Measurements from ENCODE around the gene ARTN. TPM values are rescaled to one million over a fixed set of nuclear protein-coding genes. Genes with fewer than 3 reads are reported as not detected.

Gene ARTN
- total and polyA plus RNA-seq, 9 of the 15 experiments (the other 6 are each of a cell fraction or from before 2014, with no cell fraction given), result 0.06 to 0.38 TPM; not detected in 7

DNA sequence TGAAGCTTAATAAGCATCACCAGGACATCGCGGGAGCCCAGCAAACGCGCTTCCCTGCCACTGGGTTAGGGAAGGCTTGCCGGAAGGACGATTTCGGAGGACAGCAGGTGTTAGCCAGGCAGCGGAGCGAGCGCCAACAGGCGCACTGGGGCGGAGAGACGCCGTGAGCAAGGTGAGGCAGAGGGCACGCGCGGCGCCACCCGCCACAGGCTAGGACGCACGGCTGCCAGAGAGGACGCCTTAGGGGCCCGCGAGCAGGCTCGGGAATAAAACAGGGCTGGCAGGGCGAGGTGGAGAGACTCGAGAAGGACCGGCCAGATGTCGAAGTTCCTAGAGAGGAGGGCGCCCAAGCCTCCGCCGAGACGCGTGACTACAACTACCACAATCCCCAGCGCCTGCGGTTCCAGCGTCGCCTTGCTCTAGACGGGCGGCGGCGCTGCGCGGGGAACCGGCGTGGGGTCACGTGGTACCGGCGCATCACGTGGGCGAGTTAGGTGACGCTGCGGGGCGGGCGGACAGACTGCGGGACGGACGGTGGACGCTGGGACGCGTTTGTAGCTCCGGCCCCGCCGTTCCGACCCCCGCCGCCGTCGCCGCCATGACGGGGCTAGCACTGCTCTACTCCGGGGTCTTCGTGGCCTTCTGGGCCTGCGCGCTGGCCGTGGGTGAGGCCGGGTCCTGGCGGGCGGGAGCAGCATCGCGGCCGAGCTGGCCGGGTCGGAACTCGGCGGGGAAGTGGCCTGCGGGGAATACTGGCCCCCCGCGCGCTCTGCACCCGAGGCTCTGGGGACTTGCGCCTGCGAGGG is 41.0 kb downstream of the ARTN start, which contains the start of gene ATP6V0B (continued):
- no peak for TF ChIP-seq SOX6 (IDR thresholded peaks at IDR 0.05)
- TF ChIP-seq, protein P1, sequence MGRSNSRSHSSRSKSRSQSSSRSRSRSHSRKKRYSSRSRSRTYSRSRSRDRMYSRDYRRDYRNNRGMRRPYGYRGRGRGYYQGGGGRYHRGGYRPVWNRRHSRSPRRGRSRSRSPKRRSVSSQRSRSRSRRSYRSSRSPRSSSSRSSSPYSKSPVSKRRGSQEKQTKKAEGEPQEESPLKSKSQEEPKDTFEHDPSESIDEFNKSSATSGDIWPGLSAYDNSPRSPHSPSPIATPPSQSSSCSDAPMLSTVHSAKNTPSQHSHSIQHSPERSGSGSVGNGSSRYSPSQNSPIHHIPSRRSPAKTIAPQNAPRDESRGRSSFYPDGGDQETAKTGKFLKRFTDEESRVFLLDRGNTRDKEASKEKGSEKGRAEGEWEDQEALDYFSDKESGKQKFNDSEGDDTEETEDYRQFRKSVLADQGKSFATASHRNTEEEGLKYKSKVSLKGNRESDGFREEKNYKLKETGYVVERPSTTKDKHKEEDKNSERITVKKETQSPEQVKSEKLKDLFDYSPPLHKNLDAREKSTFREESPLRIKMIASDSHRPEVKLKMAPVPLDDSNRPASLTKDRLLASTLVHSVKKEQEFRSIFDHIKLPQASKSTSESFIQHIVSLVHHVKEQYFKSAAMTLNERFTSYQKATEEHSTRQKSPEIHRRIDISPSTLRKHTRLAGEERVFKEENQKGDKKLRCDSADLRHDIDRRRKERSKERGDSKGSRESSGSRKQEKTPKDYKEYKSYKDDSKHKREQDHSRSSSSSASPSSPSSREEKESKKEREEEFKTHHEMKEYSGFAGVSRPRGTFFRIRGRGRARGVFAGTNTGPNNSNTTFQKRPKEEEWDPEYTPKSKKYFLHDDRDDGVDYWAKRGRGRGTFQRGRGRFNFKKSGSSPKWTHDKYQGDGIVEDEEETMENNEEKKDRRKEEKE (IDR thresholded peaks at IDR 0.05; ENCODE audit: borderline replicate concordance in 1 of 2, control insufficient read depth in 1 of 2, low read depth in 2 of 2, low read length in 1 of 2), result no peak
- no peak for TF ChIP-seq KLF13 (tag; IDR thresholded peaks at IDR 0.05; ENCODE audit: borderline replicate concordance, low read depth)
- TF ChIP-seq EZH2 (IDR thresholded peaks at IDR 0.05; ENCODE audit: borderline replicate concordance, low read depth, low read length), result no peak
- peak; percentile 69 for TF ChIP-seq TARDBP (IDR thresholded peaks at IDR 0.05)
- no peak for TF ChIP-seq POLR3G (IDR thresholded peaks at IDR 0.05; ENCODE audit: extremely low read depth, insufficient read length, insufficient replicate concordance)
- TF ChIP-seq TCF7 (IDR thresholded peaks at IDR 0.05; ENCODE audit: borderline replicate concordance), result no peak
- no peak for TF ChIP-seq ZNF717 (CRISPR knock-in tag; IDR thresholded peaks at IDR 0.05)
- no peak for TF ChIP-seq HMG20A (CRISPR knock-in tag; conservative IDR thresholded peaks at IDR 0.05)
- TF ChIP-seq ZNF778 (CRISPR knock-in tag; IDR thresholded peaks at IDR 0.05), result no peak
- TF ChIP-seq, protein P2, sequence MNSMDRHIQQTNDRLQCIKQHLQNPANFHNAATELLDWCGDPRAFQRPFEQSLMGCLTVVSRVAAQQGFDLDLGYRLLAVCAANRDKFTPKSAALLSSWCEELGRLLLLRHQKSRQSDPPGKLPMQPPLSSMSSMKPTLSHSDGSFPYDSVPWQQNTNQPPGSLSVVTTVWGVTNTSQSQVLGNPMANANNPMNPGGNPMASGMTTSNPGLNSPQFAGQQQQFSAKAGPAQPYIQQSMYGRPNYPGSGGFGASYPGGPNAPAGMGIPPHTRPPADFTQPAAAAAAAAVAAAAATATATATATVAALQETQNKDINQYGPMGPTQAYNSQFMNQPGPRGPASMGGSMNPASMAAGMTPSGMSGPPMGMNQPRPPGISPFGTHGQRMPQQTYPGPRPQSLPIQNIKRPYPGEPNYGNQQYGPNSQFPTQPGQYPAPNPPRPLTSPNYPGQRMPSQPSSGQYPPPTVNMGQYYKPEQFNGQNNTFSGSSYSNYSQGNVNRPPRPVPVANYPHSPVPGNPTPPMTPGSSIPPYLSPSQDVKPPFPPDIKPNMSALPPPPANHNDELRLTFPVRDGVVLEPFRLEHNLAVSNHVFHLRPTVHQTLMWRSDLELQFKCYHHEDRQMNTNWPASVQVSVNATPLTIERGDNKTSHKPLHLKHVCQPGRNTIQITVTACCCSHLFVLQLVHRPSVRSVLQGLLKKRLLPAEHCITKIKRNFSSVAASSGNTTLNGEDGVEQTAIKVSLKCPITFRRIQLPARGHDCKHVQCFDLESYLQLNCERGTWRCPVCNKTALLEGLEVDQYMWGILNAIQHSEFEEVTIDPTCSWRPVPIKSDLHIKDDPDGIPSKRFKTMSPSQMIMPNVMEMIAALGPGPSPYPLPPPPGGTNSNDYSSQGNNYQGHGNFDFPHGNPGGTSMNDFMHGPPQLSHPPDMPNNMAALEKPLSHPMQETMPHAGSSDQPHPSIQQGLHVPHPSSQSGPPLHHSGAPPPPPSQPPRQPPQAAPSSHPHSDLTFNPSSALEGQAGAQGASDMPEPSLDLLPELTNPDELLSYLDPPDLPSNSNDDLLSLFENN (IDR thresholded peaks at IDR 0.05; ENCODE audit: low read depth in 2 of 2, low read length in 2 of 2), result no peak; a peak in 1 of 4 replicates
- TF ChIP-seq, protein P3, sequence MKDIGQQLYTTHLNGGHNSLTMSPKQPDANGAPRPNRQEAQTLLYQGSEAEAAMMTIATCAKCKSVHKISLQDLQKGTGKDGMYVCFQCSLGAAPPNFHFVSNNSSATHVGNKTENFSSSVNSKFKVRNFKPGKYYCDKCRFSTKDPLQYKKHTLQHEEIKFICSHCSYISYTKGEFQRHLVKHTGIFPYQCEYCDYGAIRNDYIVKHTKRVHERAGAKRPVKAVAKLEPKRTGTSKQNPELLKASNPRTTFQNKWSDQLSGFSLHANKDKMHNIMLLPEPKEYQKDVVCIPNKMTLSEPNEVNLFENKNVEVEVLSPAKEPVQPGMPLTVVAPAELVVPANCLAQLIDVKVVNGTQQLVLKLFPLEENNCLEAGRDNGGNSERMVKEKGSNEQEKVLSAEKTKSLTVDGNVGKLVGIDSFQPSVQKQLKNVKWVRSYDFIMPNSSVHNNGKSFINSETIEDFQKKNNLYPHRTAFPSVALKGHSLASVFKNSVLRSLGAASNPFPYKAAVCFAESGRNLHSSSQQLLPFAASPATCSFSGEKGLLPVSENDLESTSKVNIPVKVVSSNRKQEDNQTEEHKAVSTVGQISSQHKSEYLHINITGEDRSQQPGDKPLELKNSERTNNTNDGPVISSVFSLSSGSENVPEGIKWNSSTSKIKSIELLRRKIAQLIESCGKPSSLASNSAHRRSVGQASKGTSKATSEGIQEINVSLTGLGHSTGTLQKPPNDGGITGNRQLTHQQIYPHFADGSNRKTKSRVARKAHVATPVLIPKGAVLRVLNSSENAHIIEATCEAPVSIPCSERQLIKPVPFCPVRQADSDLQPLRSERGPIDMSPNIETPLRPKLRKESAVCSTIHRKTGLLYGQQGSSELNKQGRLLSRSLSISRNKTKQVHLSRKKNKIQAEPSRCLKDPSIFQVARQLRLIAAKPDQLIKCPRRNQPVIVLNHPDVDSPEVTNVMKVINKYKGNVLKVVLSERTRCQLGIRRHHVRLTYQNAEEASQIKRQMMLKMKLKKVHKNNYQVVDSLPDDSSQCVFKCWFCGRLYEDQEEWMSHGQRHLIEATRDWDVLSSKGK (CRISPR knock-in tag; IDR thresholded peaks at IDR 0.05), result no peak
- TF ChIP-seq RBM15 (IDR thresholded peaks at IDR 0.05; ENCODE audit: insufficient read depth, low read length), result no peak
- peak; percentile 49 for TF ChIP-seq ERF (CRISPR knock-in tag; IDR thresholded peaks at IDR 0.05)
- peak; percentile 76 for TF ChIP-seq CTBP1 (IDR thresholded peaks at IDR 0.05; ENCODE audit: borderline replicate concordance)
- no peak for TF ChIP-seq SNRNP70 (optimal IDR thresholded peaks at IDR 0.05; ENCODE audit: low read depth, low read length)

Data from K562 (cell line).